NCI-H1930 (cell line): ENCODE data around the gene FTCDNL1.

ENCODE experiments used
- DNase-seq, 2 experiments: peaks; one replicate each; lab custom pipeline; 2025; lab: John Stamatoyannopoulos, UW

The FTCDNL1 gene

DNA sequence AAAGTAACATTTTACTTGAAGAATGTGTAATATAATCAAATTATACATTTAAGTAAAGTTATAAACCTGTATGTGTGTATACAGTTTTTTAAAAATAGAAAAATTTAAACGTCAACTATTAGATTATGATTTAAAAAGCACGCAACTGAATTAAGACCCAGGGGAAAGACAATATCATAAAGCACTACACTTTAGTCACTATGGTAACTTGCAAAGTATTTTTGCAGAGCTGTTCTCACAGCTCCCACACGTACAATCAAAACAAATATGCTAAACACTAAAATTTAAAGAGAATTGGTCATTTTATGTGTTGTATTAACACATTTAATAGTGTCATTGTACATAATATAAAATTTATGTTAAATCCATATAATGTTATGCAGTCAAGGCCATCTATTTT is 59.7 kb downstream of the FTCDNL1 start:
- DNase-seq: no peak

DNA sequence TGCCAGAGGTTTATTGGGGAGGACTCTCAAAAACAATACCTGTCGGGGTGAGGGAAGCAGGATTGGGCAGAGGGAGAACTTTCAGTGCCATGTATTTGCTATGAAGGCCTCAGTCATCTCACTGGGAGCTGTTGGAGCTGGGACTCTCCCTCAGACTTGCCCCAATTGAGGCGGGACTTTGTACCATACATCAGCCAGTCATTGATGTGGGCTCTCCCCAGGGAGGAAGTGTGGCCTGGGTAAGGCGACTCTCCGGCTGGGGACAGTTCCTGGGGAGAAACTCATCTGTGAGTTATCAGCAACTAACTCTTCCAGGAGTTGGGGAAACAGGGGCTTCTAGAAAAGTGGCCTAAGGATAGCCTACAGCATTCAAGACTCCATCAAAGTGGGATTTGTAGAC is 66.5 kb downstream of the FTCDNL1 start:
- no peak for DNase-seq

DNA sequence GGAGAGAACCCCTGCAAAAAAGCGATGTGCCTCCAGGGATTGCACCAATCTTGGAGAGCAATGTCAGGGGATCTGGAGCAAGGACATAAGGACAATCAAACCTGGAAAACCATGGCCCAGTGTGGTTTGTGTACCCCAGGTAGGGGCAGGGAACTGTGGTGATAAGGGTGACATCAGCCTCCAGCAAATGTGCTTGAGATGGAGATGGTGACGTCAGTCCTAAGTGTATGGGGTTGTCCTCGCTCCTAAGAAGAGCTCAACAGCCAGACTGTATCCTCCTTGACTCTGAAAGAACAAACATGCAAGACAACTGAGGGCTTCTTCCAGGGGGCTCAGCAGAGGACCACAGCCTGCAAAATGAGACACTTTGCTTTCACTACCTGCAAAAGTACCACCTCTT is 71.4 kb downstream of the FTCDNL1 start:
- DNase-seq: no peak

DNA sequence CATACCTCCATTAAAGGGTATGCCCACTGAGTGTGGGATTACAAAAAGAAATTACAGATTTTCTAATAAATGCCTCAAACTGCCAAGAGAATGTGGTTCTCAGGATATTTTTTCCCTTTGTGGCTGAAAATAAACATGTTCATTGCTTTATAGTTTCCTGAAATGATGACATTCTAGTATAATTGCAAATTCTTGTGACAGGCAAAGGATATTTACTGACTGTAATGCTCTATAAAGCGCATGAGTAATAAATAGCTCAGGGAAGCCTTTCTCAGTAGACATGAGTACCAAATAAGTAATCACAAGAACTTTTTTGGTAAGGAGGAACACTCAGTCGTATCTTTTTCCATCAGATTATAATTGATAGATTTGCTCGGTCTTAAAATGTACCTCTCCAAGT is 72.3 kb downstream of the FTCDNL1 start:
- DNase-seq: no peak

DNA sequence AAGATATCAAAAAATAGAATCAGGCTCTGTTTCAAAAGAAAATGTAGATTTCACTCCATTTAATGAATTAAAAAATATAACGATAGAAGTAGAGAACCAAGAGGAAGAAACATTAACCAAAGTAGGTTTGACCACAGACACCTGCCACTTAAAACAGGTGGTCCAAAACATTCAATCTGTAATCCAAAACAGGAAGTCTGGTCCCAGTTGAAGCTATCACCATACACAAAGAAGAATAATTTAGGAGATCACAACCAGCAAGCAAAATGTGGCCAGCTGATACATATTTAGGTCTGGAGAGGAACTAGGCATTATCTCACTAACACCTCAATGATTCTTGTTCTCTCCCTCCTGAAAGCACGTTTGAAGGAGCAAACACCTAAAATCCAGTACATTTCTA is 73.1 kb downstream of the FTCDNL1 start:
- DNase-seq: no peak

DNA sequence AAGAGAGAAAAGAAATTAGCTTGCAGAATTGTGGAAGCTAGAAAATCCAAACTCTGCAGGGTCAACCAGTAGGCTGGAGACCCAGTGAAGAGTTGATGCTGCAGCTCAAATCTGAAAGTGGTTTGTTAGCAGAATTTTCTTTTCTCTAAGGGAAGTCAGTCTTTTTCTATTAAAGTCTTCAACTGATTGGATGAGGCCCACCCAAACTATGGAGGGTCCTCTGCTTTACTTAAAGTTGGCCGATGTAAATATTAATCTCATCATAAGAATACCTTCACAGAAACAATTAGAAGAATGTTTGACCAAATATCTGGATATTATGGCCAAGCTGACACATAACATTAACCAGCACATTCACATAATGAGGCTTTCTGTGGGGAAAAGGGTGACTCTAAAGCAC is 73.7 kb downstream of the FTCDNL1 start:
- DNase-seq: no peak

DNA sequence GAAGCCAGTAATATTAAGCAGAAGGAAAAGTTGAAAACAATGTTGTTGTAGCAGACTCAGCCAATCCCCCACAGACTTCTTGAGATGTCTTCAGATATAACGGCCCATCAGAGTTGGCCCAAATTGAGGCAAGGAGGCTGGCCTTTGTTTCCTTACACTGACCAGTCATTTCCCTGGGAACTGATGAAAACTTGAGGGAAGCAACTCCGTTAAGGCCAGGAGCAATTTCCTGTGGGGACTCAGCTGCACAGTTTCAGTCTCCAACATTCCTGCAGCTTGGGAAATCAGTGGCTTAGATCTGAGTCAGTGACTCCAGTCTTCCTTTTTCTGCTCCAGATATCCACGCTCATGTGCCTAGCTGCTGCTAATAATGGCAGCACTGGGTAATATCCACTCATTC is 75.7 kb downstream of the FTCDNL1 start:
- DNase-seq: no peak

DNA sequence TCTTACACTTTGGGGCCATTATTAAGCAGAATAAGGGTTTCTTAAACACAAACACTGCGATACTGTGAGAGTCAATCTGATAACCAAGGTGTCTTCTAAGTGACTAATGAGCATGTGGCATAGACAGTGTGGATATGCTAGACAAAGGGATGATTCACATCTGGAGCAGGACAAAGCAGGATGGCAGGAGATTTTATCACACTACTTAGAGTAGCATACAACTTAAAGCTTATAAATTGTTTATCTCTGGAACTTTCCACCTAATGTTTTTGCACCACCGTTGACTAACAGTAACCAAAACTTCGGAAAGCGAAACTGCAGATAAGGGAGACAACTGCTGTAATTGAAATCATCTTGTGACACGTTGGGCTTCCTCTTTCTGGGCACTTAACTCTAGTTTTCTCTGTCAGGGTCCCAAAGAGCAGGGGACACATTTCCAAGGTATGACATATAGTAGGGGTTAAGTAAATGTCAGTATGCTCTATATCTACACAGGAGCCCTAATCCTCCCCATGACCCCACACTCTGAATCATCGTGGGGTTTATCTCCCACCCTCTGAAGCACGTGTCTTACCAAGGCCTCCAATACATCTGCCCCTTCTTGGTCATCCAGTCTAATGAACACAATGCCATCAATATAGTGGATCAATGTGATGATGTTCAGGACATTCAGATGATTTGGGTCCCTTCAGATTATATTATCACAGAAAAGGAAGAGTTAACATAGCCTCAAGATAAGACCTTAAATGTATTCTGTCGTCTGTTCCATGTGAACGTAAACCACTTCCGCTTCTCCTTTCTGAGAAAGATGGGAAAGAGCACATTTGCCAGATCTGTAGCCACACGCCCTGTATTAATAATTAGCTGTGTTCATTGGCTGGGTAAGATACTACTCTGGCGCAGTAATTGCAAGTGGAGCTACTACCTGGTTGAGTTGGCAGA is 78.7 kb downstream of the FTCDNL1 start:
- DNase-seq: no peak

DNA sequence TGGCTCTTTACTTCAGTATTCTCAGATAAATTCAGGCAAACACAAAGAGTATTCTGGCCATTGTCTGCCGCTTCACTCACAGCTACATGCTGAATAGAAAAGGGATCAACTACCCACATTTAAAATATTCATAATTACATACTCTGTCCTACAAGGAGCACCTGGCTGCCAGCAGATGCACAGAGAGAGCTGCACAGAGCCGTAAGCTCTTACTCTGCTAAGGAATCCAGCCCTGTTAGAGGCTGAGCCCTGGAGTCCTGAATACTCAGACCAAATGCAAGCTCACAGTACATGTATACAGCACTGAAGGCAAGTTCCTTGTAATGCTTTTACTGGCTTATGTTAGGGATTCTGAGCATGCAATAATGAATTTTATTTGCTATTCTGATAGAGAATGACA is 80.3 kb downstream of the FTCDNL1 start:
- no peak for DNase-seq

DNA sequence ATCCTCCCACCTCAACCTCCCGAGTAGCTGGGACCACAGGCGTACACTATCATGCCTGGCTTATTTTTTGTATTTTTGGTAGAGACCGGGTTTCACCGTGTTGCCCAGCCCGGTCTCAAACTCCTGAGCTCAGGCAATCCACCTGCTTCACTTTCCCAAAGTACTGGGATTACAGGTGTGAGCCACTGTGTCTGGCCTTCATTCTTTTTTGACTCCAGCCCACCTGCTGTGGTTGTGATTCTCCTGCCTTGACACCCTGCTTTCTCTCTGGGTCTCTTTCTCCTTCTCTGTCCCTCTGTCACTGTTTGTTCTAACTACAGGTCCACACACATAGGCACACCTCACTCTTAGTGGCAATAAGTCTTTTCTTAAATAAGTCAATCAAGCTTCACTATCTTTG is 85.3 kb downstream of the FTCDNL1 start:
- DNase-seq: no peak

DNA sequence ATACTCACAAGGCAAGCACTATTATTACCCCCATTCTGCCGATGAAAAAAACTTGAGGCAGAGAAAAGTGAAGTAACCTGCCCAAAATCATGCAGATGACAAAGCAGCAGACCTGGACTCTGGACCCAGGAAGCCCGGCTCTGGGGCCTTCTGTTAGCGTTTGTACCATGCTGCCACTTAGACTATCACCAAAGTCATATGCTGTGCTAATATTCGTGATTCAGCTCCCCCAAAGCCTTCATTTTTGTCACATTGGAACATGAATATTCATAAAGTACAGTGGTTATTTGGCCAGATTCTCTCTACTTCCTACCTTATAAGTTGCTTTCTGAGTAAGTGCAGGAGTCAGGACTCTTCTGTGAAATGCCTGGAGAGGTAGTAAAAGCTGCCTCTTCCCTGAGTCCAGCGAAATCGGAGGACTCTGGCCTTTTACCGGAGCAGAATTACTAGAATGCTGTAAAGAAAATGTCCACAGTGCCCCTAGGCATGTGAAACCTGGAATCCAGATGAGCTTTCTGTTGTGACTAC is 86.7 kb downstream of the FTCDNL1 start:
- DNase-seq: no peak

DNA sequence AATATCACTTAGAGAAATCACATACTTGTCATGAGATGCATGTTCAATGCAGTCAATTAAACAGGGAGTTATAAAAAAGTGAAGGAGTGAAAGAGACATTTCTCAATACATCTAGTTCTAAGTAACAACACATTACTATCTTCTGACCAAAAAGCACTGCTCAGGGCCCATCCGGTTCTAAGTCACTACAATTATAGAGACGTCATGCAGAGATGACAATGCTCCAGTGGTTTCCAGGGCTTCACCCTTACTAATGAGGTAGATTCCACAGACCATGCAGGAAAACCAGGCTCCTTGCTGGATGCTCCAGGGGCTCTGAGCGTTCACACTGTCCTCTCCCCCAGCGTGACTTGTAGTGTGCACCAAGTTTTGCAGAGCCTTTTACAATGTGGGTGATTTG is 88.0 kb downstream of the FTCDNL1 start:
- no peak for DNase-seq

DNA sequence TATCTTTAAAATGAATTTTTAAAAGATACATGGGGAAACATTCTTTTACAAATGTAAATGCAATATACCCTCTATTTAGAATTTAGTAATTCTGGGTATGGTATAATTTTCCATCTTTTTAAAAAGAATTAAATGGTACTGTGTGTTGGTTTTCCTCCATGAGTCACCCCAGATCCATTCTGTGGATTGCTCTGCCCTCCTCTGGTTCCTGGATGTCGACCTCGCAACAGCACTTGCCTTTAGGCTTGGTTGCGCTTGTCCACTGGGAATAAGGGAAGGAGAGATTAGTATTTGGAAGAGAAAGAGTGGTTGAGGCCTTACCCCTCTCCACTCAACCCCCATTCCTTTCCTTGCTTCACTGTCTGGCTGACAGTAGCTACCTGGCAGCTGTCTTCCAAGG is 90.4 kb downstream of the FTCDNL1 start:
- DNase-seq: no peak

DNA sequence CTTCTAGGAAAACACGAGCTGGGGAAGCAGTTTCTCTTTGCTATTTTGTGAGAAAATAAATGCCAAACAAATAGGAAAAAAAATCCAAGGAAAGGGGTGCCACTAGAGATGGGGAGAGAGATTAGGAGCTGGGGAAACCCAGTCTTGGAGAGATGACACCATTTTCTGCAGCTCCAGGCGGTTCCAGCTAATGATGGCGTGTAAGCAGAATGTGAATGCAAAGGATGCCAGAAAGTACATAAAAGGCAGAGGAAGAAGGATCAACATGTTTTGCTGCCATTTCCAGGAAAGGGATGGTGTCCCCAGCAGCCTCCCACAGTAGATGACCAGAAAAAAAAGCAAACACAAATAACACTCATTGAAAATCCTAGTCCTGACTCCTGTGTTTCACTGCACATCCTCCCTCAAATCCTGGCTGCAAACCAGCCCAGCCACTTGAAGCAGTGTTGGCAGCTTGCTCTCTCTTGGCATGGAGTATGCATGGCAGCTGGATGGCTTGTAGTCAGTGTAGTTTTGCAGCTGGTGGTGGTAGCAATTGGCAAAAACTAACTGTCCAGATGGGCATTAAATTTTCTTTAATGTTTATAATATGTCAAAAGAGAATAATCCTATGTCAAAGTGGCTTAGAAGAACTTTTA is 93.6 kb downstream of the FTCDNL1 start:
- no peak for DNase-seq

DNA sequence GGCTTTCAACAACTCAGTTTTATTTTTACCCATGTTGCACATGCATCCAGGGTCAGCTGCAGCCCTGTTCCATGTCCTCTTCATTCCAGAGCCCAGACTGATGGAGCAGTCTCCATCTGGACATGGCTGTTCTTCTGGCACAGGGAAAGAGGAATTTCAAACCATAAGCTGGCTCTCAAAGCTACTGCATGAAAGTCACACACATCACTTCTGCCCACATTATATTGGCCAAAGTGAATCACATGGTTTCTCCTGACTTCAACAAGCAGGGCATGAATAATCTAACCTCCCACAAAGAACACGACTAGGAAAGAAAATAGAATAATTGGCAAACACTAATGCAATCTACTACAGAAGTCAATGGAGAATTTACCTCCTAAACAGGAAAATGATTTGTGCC is 94.2 kb downstream of the FTCDNL1 start:
- DNase-seq: no peak

DNA sequence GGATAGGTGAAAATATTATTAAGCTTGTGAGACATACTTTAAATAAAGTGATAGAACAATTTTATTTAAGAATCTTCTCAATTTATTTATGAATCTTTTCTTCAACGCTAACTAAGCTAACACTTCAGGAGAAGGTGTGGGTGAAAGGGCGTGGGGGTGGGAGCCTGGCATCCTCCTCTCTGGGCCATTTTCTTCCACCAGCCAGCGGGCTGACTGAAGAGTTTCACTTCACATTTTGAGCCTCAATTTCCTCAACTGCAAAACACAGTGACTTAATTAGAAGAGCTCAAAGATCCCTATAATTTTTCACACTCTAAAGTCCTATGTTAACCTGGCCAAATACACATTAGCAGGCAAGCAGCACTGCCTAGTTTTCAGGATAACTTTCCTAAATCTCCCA is 94.8 kb downstream of the FTCDNL1 start:
- DNase-seq: no peak

DNA sequence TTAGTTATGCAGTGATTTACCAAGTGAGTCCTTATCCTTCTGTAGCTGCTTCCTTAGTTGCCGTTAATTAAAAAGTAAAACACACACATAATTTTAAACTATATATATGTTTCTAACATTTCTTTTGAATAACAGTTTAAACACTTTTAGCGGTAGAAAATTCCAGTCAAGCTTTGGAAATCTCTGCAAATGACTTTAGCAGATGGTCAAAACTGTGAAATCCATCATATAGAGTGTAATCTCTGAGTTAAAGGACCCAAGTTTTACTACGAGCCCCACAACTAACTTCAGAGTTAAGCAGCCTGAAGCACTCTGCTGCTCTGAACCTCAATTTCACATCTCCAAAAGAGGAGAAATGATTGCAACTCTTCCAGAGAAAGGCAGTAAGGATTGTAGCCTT is 96.2 kb downstream of the FTCDNL1 start:
- DNase-seq: no peak

DNA sequence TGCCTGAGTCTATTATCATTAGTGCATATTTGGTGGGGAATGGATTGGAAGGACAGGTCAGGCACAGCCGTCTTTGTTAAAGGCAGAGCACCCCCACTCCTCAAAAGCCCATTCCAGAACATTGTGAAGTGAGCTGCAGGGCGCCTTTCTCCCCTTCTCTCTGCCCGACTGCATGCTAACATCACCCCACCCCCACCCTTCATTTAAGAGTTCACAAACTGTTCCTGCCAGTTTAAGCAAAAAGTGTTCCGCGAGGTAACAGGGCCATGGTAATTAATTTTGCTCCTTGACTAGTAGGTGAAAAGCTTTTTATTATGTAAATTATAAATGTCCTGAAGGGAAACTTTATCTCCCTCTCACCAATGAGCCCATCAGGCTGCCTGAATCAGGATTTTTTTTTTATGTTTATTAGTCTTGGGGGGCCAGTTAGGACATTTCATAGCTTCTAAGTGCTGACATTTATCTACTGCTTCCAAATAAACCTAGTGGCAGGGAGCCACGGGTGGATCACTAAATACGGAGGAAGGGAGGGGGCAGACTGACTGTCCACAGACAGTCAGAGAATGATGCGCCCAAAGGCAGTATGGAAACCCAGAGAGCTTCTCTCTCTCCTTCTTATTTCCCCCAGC is 99.4 kb downstream of the FTCDNL1 start:
- DNase-seq: no peak

DNA sequence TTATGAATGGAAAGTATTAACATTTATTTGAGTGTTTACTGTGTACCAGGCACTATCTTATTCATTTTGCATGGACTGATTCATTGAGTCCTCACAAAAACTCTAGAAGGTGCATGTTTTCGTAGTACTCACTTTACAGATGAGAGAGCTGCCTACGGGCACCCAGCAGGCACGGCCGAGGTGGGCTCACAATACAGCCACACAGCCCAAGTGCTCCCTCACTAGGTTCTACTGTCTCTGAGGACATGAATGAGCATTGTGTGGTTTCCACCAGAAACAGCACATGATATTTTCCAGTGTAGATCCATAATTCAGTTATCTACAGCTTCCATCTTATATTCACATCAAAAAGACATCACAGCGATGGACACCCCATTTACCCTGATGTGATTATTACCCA is 101.4 kb downstream of the FTCDNL1 start:
- DNase-seq: no peak

DNA sequence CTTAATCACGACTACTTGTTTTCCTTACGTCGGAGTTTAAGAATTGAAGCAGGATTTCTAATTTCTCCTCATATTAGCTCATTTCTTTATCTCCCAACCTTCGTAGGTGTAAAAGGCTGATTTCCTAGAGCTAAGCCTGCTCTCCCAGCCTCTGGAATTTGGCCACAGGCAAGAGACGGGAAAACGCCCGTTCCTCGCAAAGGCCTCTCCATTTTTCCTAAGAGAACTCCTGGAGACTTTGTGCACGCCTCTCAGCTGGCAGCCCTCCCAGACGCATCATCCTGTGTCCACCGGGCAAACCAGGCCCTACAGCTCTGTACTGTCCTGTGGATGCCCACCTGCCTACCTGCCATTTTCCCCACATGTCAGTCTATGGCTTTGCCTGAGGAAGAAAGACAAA is 106.3 kb downstream of the FTCDNL1 start:
- no peak for DNase-seq

DNA sequence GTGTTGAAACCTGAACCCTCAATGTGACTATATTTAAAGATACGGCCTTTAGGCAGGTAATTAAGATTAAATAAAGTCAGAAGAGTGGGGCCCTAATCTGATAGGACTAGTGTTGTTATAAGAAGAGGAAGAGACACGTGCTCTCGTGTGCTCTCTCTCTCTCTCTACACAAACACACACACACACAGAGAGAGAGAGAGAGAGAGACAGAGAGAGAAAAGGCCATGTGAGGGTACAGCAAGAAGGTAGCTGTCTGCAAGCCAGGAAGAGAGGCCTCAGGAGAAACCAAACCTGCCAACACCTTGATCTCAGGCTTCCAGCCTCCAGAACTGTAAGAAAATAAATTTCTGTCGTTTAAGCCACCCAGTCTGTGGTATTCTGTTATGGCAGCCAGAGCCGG is 106.7 kb downstream of the FTCDNL1 start:
- DNase-seq: no peak

DNA sequence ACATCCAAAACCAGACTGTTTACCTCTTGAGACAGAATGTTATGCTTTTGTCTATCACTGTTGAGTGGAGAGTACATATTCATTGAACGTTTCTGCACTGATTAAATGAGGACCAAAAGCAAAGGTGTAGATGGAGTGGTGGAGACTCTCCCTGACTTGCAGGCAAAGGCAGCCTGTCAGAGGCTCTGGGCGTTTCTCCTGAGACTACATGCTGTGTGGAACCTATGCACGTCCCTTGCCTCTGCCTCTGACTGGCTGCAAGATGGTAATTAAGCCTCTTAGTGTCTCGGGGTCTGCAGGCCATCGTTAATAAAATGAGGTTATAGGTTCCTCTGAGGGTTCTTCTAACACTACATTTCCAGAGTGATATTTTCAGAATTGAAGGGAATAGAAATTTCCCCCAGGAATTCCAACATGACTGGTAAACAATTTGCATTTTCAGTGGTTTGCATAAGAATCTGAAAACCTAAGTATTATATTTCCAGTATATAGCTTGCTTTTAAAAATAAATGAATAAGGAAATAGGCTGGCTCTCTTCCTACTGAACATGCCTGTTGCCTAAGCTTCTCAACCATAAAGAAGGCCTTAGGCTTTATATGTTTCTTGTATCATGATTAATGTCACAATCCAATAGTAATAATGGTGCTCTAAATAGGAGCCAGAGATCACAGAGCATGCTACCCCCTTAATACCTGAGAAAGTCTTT is 107.4 kb downstream of the FTCDNL1 start:
- no peak for DNase-seq
